Osteoblast (primary cell): ENCODE measurements around the gene DCXR. TPM values are rescaled to one million over a fixed set of nuclear protein-coding genes. Genes with fewer than 3 reads are reported as not detected.

Experiments used
- DNase-seq: peaks from one replicate; pipeline ENCODE4 v3.0.0; 2011; ENCODE audit warnings: low spot score, mixed read lengths; ENCODE audit not compliant: insufficient read length; ENCODE audit errors: missing footprints
- H2AFZ ChIP-seq: 2 replicates; pipeline ENCODE4 v1.6.0; 2011; ENCODE audit warnings: mild to moderate bottlenecking, low read length
- H3K27ac ChIP-seq: 2 replicates; pipeline ENCODE4 v1.5.1; 2011; ENCODE audit warnings: mild to moderate bottlenecking, low read depth, low read length, moderate library complexity
- H3K27me3 ChIP-seq: 2 replicates; pipeline ENCODE4 v1.6.0; 2012; ENCODE audit warnings: mild to moderate bottlenecking, control low read depth, inconsistent platforms, low read length, moderate library complexity; ENCODE audit not compliant: insufficient read depth
- H3K36me3 ChIP-seq: 2 replicates; pipeline ENCODE4 v1.5.1; 2011; ENCODE audit warnings: mild to moderate bottlenecking, low read length, control low read depth, moderate library complexity; ENCODE audit not compliant: insufficient read depth
- H3K4me1 ChIP-seq: 2 replicates; pipeline ENCODE4 v1.5.1; 2011; ENCODE audit warnings: mild to moderate bottlenecking, low read length, control low read depth, moderate library complexity; ENCODE audit not compliant: insufficient read depth
- H3K4me2 ChIP-seq: 2 replicates; pipeline ENCODE4 v1.6.0; 2011; ENCODE audit warnings: mild to moderate bottlenecking, low read length; ENCODE audit not compliant: insufficient read depth
- H3K4me3 ChIP-seq: fragments of 200-600 bp; sonication (generic); 3 replicates; pipeline ENCODE4 v1.5.1; 2012; ENCODE audit warnings: mild to moderate bottlenecking, low read length, inconsistent platforms; ENCODE audit not compliant: insufficient read depth
- H3K79me2 ChIP-seq: 2 replicates; pipeline ENCODE4 v1.6.0; 2012; ENCODE audit warnings: mild to moderate bottlenecking, low read length, control low read depth, inconsistent platforms; ENCODE audit not compliant: insufficient read depth
- H3K9me3 ChIP-seq: 2 replicates; pipeline ENCODE4 v1.5.1; 2011; ENCODE audit warnings: low read depth, low read length, control low read depth
- H4K20me1 ChIP-seq: 2 replicates; pipeline ENCODE4 v1.6.0; 2012; ENCODE audit warnings: mild to moderate bottlenecking, low read length, control low read depth; ENCODE audit not compliant: insufficient read depth
- CTCF ChIP-seq: IDR thresholded peaks from 2 replicates; pipeline ENCODE4 v1.5.1; 2011; ENCODE audit warnings: mild to moderate bottlenecking, low read depth, low read length, moderate library complexity; ENCODE audit errors: extremely low read depth
- total RNA-seq: library from RNA; depleted of rRNA; stranded (reverse); fragments of >200 nt; gene quantifications from 2 replicates; pipeline ENCODE4 v1.2.3, GENCODE V29; 2012

Gene DCXR
- total RNA-seq, 1 donor = 31.8 TPM

- H3K4me1 ChIP-seq = no peaks in the 10 kb centered on the region
- H3K36me3 ChIP-seq = no peaks in the 10 kb centered on the region
- no peak overlapping the region for H3K27ac ChIP-seq
- no peaks in the 10 kb centered on the region for H3K27me3 ChIP-seq
- H3K4me2 ChIP-seq = no peak overlapping the region
- no peaks in the 10 kb centered on the region for H3K79me2 ChIP-seq
- H3K4me3 ChIP-seq = no peak overlapping the region
- no peak overlapping the region for H2AFZ ChIP-seq
- peaks cover 4% of the 10 kb centered on the region for H4K20me1 ChIP-seq
- TF ChIP-seq CTCF = no peak
- peak; percentile 86 for DNase-seq
- no peaks in the 10 kb centered on the region for H3K9me3 ChIP-seq
Observed at GRCh38 chr17:82014432-82014831, 23.1 kb downstream of the DCXR start.

- Histone ChIP-seq H3K4me1 (no peaks in the 10 kb centered on the region), H3K4me3 (no peak overlapping the region), H3K79me2 (no peaks in the 10 kb centered on the region), H3K27me3 (no peaks in the 10 kb centered on the region), H2AFZ (no peak overlapping the region), H3K4me2 (no peak overlapping the region), H3K36me3 (no peaks in the 10 kb centered on the region), H3K9me3 (no peaks in the 10 kb centered on the region), H4K20me1 (peaks cover 5% of the 10 kb centered on the region), H3K27ac (no peak overlapping the region)
- DNase-seq = peak; percentile 91
- no peak for TF ChIP-seq CTCF
Observed at GRCh38 chr17:82013772-82014321, 23.6 kb downstream of the DCXR start.

- H3K36me3 ChIP-seq = no peaks in the 10 kb centered on the region
- TF ChIP-seq CTCF = no peak
- peaks cover 2% of the 10 kb centered on the region for H4K20me1 ChIP-seq
- DNase-seq = peak; percentile 87
- no peaks in the 10 kb centered on the region for H3K27me3 ChIP-seq
- H3K4me3 ChIP-seq = no peak overlapping the region
- H3K4me1 ChIP-seq = peaks cover under 1% of the 10 kb centered on the region
- H3K9me3 ChIP-seq = no peaks in the 10 kb centered on the region
- no peak overlapping the region for H3K4me2 ChIP-seq
- no peak overlapping the region for H2AFZ ChIP-seq
- H3K27ac ChIP-seq = no peak overlapping the region
- H3K79me2 ChIP-seq = no peaks in the 10 kb centered on the region
Observed at GRCh38 chr17:82013341-82013740, 24.2 kb downstream of the DCXR start.

GRCh38 chr17:82012640-82013295 is 24.7 kb downstream of the DCXR start:
- Histone ChIP-seq H3K4me3 (no peak overlapping the region), H2AFZ (no peak overlapping the region), H3K4me1 (peaks cover 7% of the 10 kb centered on the region), H3K4me2 (no peak overlapping the region), H3K9me3 (no peaks in the 10 kb centered on the region), H3K36me3 (no peaks in the 10 kb centered on the region), H3K79me2 (no peaks in the 10 kb centered on the region), H3K27me3 (no peaks in the 10 kb centered on the region), H4K20me1 (peaks cover 2% of the 10 kb centered on the region), H3K27ac (no peak overlapping the region)
- DNase-seq = no peak
- TF ChIP-seq CTCF = no peak
